ENCODE data around the gene RAD51AP1.
"Not testable (repeated sequence)": the region's sequence is repeated elsewhere in the genome, so short reads cannot be mapped to it uniquely, and the experiment has no call there.

Gene RAD51AP1

GRCh38 chr12:4538207-4539160 lies at the start of gene RAD51AP1:
Gene RAD51AP1, plus strand, starts transcription at chr12:4538890. Its CDS starts 50 bp downstream, at chr12:4538940.
- DNase-seq (ENCODE audit: low read depth in 2 of 2): peak; percentile 89 to 92

GRCh38 chr12:4489556-4489955 lies 49.1 kb upstream of the RAD51AP1 start:
- DNase-seq (ENCODE audit: low read depth in 2 of 2): no peak

GRCh38 chr12:4490973-4491372 lies 47.7 kb upstream of the RAD51AP1 start:
- no peak for DNase-seq (ENCODE audit: low read depth in 2 of 2)

DNA sequence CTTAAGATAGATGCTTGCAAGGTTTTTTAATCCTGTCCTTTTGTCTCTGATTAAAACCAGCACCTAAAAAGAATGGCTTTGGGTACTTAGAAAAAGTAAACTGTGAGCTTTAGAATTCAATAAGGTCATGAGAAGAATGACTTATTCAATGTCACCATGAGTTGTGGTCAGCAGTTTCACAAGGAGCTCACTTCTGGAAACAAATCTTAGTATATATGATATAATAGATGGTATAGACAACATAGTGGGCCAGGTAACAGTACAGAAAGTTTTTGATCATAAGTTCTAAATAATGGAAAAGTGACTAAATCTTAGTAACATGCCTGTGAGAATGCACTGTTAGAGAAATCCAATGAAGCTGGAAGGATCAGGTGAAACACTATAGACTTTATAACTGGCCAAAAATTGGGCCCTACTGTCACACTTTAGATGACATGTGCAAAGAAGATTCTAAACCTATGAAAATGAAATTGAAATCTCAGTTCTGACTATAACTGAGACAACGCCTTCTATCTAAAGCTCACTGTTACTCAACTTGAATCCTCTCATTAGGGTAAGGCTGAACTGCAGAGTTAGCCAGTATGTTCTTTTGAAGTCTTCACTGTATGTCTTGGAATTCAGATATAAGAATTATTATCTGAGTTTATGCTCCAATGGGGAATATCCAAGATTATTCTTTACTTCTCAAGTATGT lies 42.4 kb upstream of the RAD51AP1 start:
- DNase-seq (ENCODE audit: low read depth in 2 of 2): no peak

DNA sequence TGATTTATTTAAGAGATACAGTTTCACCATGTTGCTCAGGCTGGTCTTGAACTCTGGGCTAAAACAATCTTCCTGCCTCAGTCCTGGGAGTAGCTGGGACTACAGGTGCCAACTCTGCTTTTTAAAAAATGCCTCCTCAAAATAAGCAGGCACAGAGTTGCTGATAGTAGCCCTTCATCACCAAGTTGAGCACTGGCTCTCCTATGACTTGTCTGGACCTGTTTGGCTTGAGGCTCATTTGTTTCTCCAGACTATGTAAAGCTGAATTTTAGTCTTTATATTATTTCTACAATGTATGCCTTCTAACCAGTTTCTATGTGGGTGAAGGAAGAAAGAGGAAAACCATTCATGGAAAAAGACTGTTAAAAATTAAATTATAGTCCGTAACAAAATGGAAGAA lies 39.5 kb upstream of the RAD51AP1 start:
- no peak for DNase-seq (ENCODE audit: low read depth in 2 of 2)

DNA sequence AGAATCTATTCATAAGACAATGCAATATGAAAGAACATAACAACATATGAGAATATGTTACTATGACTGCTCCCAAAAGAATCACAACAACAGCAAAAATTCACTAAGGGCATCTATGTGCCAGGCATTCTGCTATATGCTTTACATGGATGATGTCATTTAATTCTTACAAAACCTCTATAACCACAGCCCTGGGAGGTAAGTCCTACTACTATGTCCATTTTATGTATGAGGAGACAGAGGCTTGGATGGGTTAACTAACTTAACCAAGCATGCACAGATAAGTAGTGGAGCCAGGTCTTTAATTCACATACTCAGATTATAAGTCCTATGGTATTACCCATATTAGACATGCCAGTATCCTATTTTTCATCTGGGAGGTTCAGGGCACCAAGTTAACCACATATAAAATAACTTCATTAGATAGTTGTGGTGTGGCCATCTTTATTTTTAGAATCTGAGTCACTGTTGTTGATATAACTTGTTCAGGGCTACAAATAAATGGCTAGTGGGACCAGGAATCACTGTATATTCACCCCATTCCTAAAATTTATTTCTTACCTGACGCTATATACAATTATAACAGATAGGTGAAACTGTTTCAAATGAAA lies 33.2 kb upstream of the RAD51AP1 start:
- DNase-seq (ENCODE audit: low read depth in 2 of 2): no peak

GRCh38 chr12:4506430-4506829 lies 32.3 kb upstream of the RAD51AP1 start:
- no peak for DNase-seq (ENCODE audit: low read depth in 2 of 2)

GRCh38 chr12:4506870-4507269 lies 31.8 kb upstream of the RAD51AP1 start:
- DNase-seq (ENCODE audit: low read depth in 2 of 2): no peak

GRCh38 chr12:4508503-4508902 lies 30.2 kb upstream of the RAD51AP1 start:
- DNase-seq (ENCODE audit: low read depth in 2 of 2): not testable (repeated sequence)

- DNase-seq (ENCODE audit: low read depth in 2 of 2): not testable (repeated sequence)
Observed at GRCh38 chr12:4509269-4509668, 29.4 kb upstream of the RAD51AP1 start.

- no peak for DNase-seq (ENCODE audit: low read depth in 2 of 2)
Observed at GRCh38 chr12:4518106-4518728, 20.5 kb upstream of the RAD51AP1 start.

DNA sequence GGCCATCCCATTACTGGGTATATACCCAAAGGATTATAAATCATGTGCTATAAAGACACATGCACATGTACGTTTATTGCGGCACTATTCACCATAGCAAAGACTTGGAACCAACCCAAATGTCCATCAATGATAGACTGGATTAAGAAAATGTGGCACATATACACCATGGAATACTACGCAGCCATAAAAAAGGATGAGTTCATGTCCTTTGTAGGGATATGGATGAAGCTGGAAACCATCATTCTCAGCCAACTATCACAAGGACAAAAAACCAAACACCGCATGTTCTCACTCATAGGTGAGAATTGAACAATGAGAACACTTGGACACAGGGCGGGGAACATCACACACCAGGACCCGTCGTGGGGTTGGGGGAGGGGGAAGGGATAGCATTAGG lies 15.2 kb upstream of the RAD51AP1 start:
- DNase-seq (ENCODE audit: low read depth in 2 of 2): not testable (repeated sequence)

DNA sequence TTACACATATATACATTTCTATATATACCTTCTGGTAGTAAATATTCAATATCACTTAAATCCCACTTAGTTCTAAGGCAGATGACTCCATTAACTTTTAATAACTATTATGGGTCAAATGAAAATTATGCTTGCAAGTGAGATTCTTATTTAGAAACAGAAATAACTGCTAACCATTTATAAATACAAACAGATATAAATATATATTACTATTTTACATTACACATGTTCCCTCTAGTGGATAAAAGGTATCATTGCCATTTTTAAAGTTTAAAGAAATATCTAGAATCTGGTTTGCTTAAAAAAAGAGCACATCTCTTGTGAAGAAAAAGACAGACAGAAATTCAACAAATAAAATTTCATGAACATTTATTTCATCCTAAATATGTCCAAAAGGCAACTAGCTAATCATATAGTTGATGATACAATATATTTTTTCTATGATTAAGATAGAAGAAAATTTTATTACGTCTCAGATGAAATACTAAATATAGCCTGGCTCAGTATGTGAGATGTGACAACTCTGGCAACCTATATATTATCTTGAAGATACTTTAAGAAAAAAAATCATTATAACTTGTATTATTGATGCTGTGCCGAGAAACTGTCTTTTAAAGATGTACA lies 11.7 kb upstream of the RAD51AP1 start:
- DNase-seq (ENCODE audit: low read depth in 2 of 2): no peak

DNA sequence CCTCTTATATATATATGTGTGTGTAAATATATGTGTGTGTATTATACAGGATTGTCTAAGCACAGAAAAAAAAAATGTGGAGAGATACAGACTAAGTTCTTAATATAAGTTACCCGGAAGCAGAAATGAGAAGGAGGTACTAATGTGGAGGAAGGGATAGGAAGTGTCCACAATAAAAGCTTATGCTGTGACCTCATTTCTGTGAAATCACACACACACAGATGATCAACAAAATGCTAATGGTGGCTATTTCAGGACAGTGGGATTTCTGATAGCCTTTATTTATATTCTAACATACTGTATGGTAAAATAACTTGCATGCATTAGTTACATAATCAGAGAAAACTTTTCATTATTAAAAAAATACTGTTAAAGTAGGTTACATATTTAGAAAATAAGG lies 8.5 kb upstream of the RAD51AP1 start:
- DNase-seq (ENCODE audit: low read depth in 2 of 2): no peak

- DNase-seq (ENCODE audit: low read depth in 2 of 2): no peak
Observed at GRCh38 chr12:4530982-4531586, 7.6 kb upstream of the RAD51AP1 start.

GRCh38 chr12:4535092-4535491 lies 3.6 kb upstream of the RAD51AP1 start:
- DNase-seq (ENCODE audit: low read depth in 2 of 2): no peak

DNA sequence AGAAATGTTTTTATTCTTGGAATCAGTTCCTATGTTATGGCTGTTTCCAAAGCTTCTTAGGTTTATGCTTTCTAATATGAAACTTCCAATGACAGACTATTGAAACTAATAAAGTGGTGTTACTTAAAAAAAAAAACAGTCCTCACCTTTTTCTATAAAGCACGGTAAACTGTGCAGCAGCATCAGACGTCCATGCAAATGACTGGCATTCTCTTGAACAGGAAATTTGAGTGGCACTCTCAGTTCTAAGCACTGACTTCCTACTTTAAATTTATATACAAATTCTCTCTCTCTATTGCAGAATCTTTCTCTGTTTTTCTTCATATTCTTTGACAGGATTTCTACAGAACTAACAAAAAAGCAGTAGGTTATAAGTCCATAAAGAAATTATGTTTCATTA lies 2.8 kb upstream of the RAD51AP1 start:
- DNase-seq (ENCODE audit: low read depth in 2 of 2): no peak

DNA sequence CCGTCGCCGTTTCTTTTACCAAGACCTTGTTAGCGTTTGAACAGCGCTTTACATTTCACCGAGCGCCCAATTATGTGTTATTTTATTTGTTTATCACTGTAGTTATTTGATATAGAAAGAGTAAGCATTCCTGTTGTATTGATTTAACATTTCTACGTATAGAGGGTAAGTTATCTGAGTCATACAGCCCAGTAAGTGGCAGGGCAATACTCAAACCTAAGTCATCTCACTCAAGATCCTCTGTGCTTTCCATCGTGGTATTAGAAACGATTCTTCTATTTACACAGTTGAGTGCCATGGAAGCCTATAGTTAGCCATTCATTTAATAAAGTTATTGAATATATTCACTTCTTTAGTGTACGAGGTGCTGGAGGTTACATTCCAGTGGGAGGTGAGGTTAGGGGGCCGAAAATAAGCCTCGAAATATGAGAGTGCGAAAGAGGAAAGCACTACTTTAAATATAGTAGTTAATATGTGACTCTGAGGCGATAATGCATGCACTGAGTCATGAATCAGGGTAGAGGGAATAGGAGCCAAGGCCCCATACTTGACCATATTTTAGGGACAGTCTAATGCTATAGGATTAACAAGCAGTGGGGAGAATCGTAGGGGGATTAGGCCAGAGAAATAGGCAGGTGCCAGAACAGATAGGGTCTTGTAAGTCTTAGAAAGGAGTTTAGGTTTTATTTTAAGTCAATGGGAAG lies 629 bp downstream of the RAD51AP1 start:
- DNase-seq (ENCODE audit: low read depth in 2 of 2): no peak

DNA sequence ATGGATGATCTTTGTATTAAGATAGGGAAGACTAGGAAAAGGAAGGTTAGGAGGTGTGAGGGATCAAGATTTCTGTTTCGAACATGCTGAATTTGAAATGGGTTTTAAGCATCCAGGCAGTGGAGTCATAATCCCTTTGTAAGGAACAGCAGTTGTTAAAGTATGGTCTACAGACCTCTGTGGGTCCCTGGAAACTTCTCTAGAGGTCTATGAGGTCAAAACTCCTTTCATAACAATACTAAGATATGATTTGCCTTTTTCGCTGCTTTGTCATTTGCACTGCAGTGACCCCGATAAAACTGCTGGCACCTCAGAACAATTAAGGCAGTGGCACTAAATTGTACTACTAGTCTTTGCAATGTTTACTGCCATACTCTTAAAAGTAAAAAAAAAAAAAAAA lies 1.5 kb downstream of the RAD51AP1 start:
- DNase-seq (ENCODE audit: low read depth in 2 of 2): no peak

GRCh38 chr12:4540638-4541037 lies 1.9 kb downstream of the RAD51AP1 start:
- no peak for DNase-seq (ENCODE audit: low read depth in 2 of 2)

- no peak for DNase-seq (ENCODE audit: low read depth in 2 of 2)
Observed at GRCh38 chr12:4545195-4545594, 6.5 kb downstream of the RAD51AP1 start.

All from stimulated activated CD8-positive, alpha-beta memory T cell treated with anti-CD3 and anti-CD28 coated beads, Interleukin-15, amount 100 ng/mL, for 4 hours (primary cell).